ENCODE data around the gene SBNO2.

DNA sequence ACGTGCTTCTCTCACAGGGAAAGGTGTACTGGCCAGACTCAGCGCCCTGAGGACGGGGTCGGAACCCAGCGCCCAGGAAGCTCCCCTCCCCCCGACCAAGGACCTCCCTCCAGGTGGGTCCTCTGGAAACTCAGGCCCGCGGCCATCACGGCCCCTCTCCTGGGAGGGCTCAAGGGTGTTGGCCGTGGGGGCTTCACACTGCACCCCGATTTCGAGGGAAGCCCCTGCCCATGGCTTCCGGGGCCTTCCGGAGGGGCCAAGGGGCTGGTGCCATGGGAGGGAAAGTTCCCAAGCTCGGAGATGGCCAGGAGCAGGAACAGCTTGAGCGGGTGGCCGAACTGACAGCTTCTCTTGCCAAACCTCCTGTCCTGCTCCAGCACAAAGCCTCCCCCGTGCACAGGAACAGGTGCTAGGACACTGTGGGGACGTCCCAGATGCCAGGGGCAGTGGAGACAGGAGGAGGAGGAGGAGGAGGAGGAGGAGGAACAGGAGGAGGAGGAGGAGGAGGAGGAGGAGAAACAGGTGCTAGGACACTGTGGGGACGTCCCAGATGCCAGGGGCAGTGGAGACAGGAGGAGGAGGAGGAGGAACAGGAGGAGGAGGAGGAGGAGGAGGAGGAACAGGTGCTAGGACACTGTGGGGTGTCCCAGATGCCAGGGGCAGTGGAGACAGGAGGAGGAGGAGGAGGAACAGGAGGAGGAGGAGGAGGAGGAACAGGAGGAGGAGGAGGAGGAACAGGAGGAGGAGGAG is 10.0 kb downstream of the SBNO2 start:
- TF ChIP-seq, protein P1, sequence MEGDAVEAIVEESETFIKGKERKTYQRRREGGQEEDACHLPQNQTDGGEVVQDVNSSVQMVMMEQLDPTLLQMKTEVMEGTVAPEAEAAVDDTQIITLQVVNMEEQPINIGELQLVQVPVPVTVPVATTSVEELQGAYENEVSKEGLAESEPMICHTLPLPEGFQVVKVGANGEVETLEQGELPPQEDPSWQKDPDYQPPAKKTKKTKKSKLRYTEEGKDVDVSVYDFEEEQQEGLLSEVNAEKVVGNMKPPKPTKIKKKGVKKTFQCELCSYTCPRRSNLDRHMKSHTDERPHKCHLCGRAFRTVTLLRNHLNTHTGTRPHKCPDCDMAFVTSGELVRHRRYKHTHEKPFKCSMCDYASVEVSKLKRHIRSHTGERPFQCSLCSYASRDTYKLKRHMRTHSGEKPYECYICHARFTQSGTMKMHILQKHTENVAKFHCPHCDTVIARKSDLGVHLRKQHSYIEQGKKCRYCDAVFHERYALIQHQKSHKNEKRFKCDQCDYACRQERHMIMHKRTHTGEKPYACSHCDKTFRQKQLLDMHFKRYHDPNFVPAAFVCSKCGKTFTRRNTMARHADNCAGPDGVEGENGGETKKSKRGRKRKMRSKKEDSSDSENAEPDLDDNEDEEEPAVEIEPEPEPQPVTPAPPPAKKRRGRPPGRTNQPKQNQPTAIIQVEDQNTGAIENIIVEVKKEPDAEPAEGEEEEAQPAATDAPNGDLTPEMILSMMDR (IDR thresholded peaks at IDR 0.05) = no peak
- TF ChIP-seq EZH2 (IDR thresholded peaks at IDR 0.05; ENCODE audit: borderline replicate concordance, insufficient read depth, low read depth, low read length, poor library complexity, severe bottlenecking) = no peak
